IMR-90 (cell line): ENCODE data around the gene TEDC2. TPM values are rescaled to one million over a fixed set of nuclear protein-coding genes. Genes with fewer than 3 reads are reported as not detected.

Experiments
- ELK1 ChIP-seq: fragments of 150-350 bp; IDR thresholded peaks from 2 replicates; pipeline ENCODE4 v1.6.1; 2016; ENCODE audit warnings: low read depth, mild to moderate bottlenecking, low read length, moderate library complexity, borderline replicate concordance
- MXI1 ChIP-seq: IDR thresholded peaks from 2 replicates; pipeline ENCODE4 v1.6.1; 2012; ENCODE audit warnings: low read depth, mild to moderate bottlenecking, low read length, moderate library complexity, borderline replicate concordance
- POLR2A ChIP-seq: IDR thresholded peaks from 2 replicates; pipeline ENCODE4 v1.6.1; 2012; ENCODE audit warnings: mild to moderate bottlenecking, low read depth, low read length
- polyA plus RNA-seq, 3 experiments: library from polyadenylated mRNA; depleted of rRNA; stranded (reverse); fragments of >200 nt; gene quantifications; 2 replicates each; pipeline ENCODE4 v1.2.3, GENCODE V29; 2012; ENCODE audit warnings: low replicate concordance in 1 of 3
- total RNA-seq: library from RNA; depleted of rRNA; stranded (reverse); fragments of >200 nt; gene quantifications from 2 replicates; pipeline ENCODE4 v1.2.3, GENCODE V29; 2012

Gene TEDC2
- total and polyA plus RNA-seq, 2 of the 4 experiments (the other 2 are of a cell fraction) = 3.6 to 7.3 TPM

- TF ChIP-seq ELK1 = no peak
- TF ChIP-seq POLR2A = no peak
- peak; percentile 56; the same call in 1 of the 2 replicates for TF ChIP-seq MXI1
Observed at GRCh38 chr16:2473999-2474876, 14.3 kb downstream of the TEDC2 start (continued).
